MCF 10A (cell line): Measurements from ENCODE around the gene DIAPH2. TPM values are rescaled to one million over a fixed set of nuclear protein-coding genes. Genes with fewer than 3 reads are reported as not detected.

Source experiments
- BruUV-seq: library from RNA; stranded (reverse); fragments of 400-500 nt; replicated peaks from 2 replicates; lab custom pipeline; 2021; lab: Mats Ljungman, UMichigan
- CTCF ChIA-PET: fragments of 300-600 bp; sonication (Branson Sonifier 250); formaldehyde crosslinking; extraction: SDS; loops from one replicate; lab custom pipeline; 2021; ENCODE audit warnings: antibody characterized with exemption, inconsistent platforms; lab: Yijun Ruan, JAX
- POLR2A ChIA-PET: fragments of 300-600, 350-650 bp; sonication (Branson Sonifier 250); formaldehyde crosslinking; extraction: SDS; loops from one replicate; lab custom pipeline; 2020; ENCODE audit warnings: antibody characterized with exemption, inconsistent platforms; lab: Yijun Ruan, JAX
- DNase-seq: peaks from one replicate; pipeline ENCODE4 v3.0.0-alpha.2; 2018; ENCODE audit not compliant: unreplicated experiment
- H3K27ac Mint-ChIP-seq: one replicate; pipeline ENCODE4 v1.8.0; 2022; ENCODE audit warnings: mild to moderate bottlenecking, low read depth, mixed read lengths; ENCODE audit not compliant: unreplicated experiment
- H3K27me3 Mint-ChIP-seq: one replicate; pipeline ENCODE4 v1.8.0; 2022; ENCODE audit warnings: mixed read lengths; ENCODE audit not compliant: insufficient read depth, unreplicated experiment
- H3K36me3 Mint-ChIP-seq: one replicate; pipeline ENCODE4 v1.8.0; 2022; ENCODE audit warnings: mild to moderate bottlenecking, moderate library complexity, mixed read lengths; ENCODE audit not compliant: insufficient read depth, unreplicated experiment
- H3K4me1 Mint-ChIP-seq: one replicate; pipeline ENCODE4 v1.8.0; 2022; ENCODE audit warnings: mixed read lengths; ENCODE audit not compliant: insufficient read depth, unreplicated experiment
- H3K4me3 Mint-ChIP-seq: one replicate; pipeline ENCODE4 v1.8.0; 2022; ENCODE audit warnings: mild to moderate bottlenecking, moderate library complexity, mixed read lengths; ENCODE audit not compliant: unreplicated experiment
- H3K9me3 Mint-ChIP-seq: one replicate; pipeline ENCODE4 v1.8.0; 2022; ENCODE audit warnings: mixed read lengths; ENCODE audit not compliant: unreplicated experiment
- intact Hi-C: fragments of 100-400 bp; cut with micrococcal nuclease; formaldehyde crosslinking; loops from 2 replicates; pipeline ENCODE4 v1.14.1; 2022
- total RNA-seq: library from RNA; stranded (reverse); gene quantifications from 2 replicates; pipeline ENCODE4 v1.2.3, GENCODE V29; 2022
- TF ChIP-seq, protein P1 (sequence below): fragments of 200-600 bp; IDR thresholded peaks from one replicate; pipeline ENCODE4 v1.8.0; 2022; ENCODE audit warnings: antibody characterized with exemption, mild to moderate bottlenecking; ENCODE audit not compliant: unreplicated experiment

The DIAPH2 gene
- total RNA-seq, 1 experiment from 2014 or later = 17.6 TPM

- H3K27me3 Mint-ChIP-seq = peaks cover 19% of the 10 kb centered on the region
- H3K4me1 Mint-ChIP-seq = no peaks in the 10 kb centered on the region
- no peak overlapping the region for H3K4me3 Mint-ChIP-seq
- H3K36me3 Mint-ChIP-seq = no peaks in the 10 kb centered on the region
- ChIA-PET CTCF (no interaction called here), POLR2A (no interaction called here)
- no peak for DNase-seq
- TF ChIP-seq, protein P1, sequence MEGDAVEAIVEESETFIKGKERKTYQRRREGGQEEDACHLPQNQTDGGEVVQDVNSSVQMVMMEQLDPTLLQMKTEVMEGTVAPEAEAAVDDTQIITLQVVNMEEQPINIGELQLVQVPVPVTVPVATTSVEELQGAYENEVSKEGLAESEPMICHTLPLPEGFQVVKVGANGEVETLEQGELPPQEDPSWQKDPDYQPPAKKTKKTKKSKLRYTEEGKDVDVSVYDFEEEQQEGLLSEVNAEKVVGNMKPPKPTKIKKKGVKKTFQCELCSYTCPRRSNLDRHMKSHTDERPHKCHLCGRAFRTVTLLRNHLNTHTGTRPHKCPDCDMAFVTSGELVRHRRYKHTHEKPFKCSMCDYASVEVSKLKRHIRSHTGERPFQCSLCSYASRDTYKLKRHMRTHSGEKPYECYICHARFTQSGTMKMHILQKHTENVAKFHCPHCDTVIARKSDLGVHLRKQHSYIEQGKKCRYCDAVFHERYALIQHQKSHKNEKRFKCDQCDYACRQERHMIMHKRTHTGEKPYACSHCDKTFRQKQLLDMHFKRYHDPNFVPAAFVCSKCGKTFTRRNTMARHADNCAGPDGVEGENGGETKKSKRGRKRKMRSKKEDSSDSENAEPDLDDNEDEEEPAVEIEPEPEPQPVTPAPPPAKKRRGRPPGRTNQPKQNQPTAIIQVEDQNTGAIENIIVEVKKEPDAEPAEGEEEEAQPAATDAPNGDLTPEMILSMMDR = no peak
- no peaks in the 10 kb centered on the region for H3K9me3 Mint-ChIP-seq
- no TSS peak for BruUV-seq
- H3K27ac Mint-ChIP-seq = no peak overlapping the region
- intact Hi-C loops = no loop called here
Observed at GRCh38 chrX:97490656-97491055, 806.0 kb downstream of the DIAPH2 start.

DNA sequence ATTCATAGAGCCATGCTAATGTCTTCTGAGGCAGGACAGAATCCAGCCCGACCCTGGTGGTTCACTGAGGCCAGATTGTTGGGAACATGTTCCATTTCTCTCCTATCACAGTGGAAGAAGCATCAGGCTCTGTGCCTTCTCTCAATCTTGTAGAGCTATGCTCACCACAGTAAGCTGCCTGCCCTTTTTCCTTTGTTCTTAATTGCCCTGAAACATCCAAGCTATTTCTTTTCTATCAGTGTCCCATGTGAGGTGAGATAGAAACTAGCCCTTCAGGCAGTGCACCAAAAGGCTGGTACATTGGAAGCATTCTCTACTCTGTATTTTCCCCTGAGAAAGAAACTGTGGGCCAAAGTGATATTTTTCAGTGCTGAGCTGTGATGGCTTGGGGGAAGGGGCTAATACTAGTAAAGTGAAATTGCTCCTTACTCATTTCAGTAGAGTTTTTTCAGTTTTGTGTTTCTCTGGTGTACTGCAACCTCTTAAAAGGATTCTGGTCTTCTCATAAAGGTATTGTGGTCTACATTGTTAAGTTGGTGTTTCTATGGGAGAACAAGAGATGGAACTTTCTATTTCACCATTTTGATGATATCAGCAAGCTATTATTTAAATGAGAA, 810.2 kb downstream of the DIAPH2 start:
- BruUV-seq = no TSS peak
- Mint-ChIP-seq H3K36me3 (no peaks in the 10 kb centered on the region), H3K27me3 (peaks cover 10% of the 10 kb centered on the region), H3K4me1 (no peaks in the 10 kb centered on the region), H3K9me3 (no peaks in the 10 kb centered on the region), H3K4me3 (no peak overlapping the region), H3K27ac (no peak overlapping the region)
- no peak for DNase-seq
- ChIA-PET CTCF (no interaction called here), POLR2A (interaction anchor here (0.7 kb wide), 1 partner anchor 13 kb away, joined by 3 read pairs; no protein-coding TSS in a partner anchor)
- TF ChIP-seq, protein P1 = no peak
- intact Hi-C loops = no loop called here

DNA sequence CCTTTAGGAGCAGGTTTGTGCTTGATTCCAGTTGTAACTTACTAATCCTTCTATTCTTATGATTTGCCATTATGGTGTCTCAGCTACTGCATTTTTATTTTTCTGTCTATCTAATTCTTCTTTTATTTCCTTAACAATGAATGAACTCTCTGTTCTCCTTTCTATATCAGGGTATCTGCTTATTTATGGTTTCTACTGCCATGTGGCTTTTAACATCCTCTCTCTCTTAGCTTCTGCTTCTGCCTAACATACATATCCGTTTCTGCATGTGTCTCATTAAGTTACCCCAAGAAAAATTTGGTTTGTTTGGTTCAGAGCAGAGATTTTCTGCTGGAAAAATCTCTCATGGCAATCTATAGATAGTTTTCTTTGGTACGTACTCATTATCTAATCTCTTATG, 813.5 kb downstream of the DIAPH2 start:
- H3K4me1 Mint-ChIP-seq = no peaks in the 10 kb centered on the region
- H3K4me3 Mint-ChIP-seq = no peak overlapping the region
- no peaks in the 10 kb centered on the region for H3K27me3 Mint-ChIP-seq
- ChIA-PET POLR2A (no interaction called here), CTCF (no interaction called here)
- H3K27ac Mint-ChIP-seq = no peak overlapping the region
- no peak for DNase-seq
- intact Hi-C loops = no loop called here
- no peaks in the 10 kb centered on the region for H3K9me3 Mint-ChIP-seq
- TF ChIP-seq, protein P1 = no peak
- H3K36me3 Mint-ChIP-seq = no peaks in the 10 kb centered on the region
- no TSS peak for BruUV-seq

GRCh38 chrX:97504431-97504830, 819.8 kb downstream of the DIAPH2 start:
- TF ChIP-seq, protein P1 = no peak
- BruUV-seq = no TSS peak
- Mint-ChIP-seq H3K9me3 (no peaks in the 10 kb centered on the region), H3K27ac (no peak overlapping the region), H3K4me1 (no peaks in the 10 kb centered on the region), H3K27me3 (no peaks in the 10 kb centered on the region), H3K4me3 (no peak overlapping the region), H3K36me3 (no peaks in the 10 kb centered on the region)
- intact Hi-C loops = no loop called here
- no peak for DNase-seq
- POLR2A ChIA-PET = no interaction called here
- CTCF ChIA-PET = no interaction called here
